K562 (cell line): ENCODE measurements around the gene ERCC1. TPM values are rescaled to one million over a fixed set of nuclear protein-coding genes. Genes with fewer than 3 reads are reported as not detected.

Experiments
- BACH1 ChIP-seq: fragments of 200-800 bp; sonication (Bioruptor generic); IDR thresholded peaks from 2 replicates; pipeline ENCODE4 v1.6.1; 2016; ENCODE audit warnings: missing genetic modification characterization, missing compliant biosample characterization
- CREB3 ChIP-seq: fragments of 450-650 bp; conservative IDR thresholded peaks from 2 replicates; pipeline ENCODE4 v1.6.1; 2016; ENCODE audit warnings: missing genetic modification characterization, low read depth, mild to moderate bottlenecking, missing compliant biosample characterization, moderate library complexity
- HDAC1 ChIP-seq, 2 experiments: fragments of 450-650 bp; IDR thresholded peaks; 2 replicates each; pipeline ENCODE4 v1.6.1; 2016 to 2017; ENCODE audit warnings: inconsistent platforms in 1 of 2, mild to moderate bottlenecking in 1 of 2, moderate library complexity in 1 of 2
- JUN ChIP-seq, 2 experiments: sonication (generic) in 1 of 2; formaldehyde crosslinking in 1 of 2; IDR thresholded peaks; 2 replicates each; pipeline versions ENCODE4 v1.6.1 to v1.8.0; 2012 to 2022; ENCODE audit warnings: borderline replicate concordance in 2 of 2, mild to moderate bottlenecking in 2 of 2, improper control_type of control experiment in 1 of 2, low read depth in 1 of 2, low read length in 1 of 2, missing genetic modification reagents in 1 of 2
- MLX ChIP-seq, 2 experiments: fragments of 450-650 bp in 1 of 2; sonication (generic) in 1 of 2; formaldehyde crosslinking; conservative IDR thresholded peaks; 2 replicates each; pipeline versions ENCODE4 v1.4.0 to v1.8.1; 2020 to 2022; ENCODE audit warnings: mild to moderate bottlenecking in 1 of 2, missing genetic modification reagents in 1 of 2
- SIRT6 ChIP-seq: IDR thresholded peaks from one replicate; pipeline ENCODE4 v1.6.1; 2012; ENCODE audit warnings: low read depth, mild to moderate bottlenecking, control low read depth, inconsistent platforms, low read length, moderate library complexity
- TFAP4 ChIP-seq: sonication (generic); formaldehyde crosslinking; IDR thresholded peaks from 2 replicates; pipeline ENCODE4 v1.8.0; 2022; ENCODE audit warnings: missing genetic modification reagents, mild to moderate bottlenecking, moderate library complexity, borderline replicate concordance
- VEZF1 ChIP-seq: fragments of 200-800 bp; sonication (Bioruptor generic); IDR thresholded peaks from 2 replicates; pipeline ENCODE4 v1.6.1; 2017; ENCODE audit warnings: missing genetic modification characterization, missing compliant biosample characterization
- YY1 ChIP-seq, 3 experiments: IDR thresholded peaks; 2 replicates each; pipeline ENCODE4 v1.6.1; 2011; ENCODE audit warnings: low read length in 2 of 3, mild to moderate bottlenecking in 2 of 3, moderate library complexity in 2 of 3, borderline replicate concordance in 1 of 3, control low read depth in 1 of 3, low read depth in 1 of 3; ENCODE audit not compliant: insufficient read depth in 3 of 3, insufficient replicate concordance in 2 of 3, control insufficient read depth in 1 of 3, insufficient read length in 1 of 3; ENCODE audit errors: extremely low read depth in 1 of 3
- ZBTB12 ChIP-seq: fragments of 250-450 bp; sonication (Bioruptor Pico); IDR thresholded peaks from 2 replicates; pipeline ENCODE4 v1.4.0; 2020
- ZBTB5 ChIP-seq: fragments of 450-650 bp; IDR thresholded peaks from 2 replicates; pipeline ENCODE4 v1.6.1; 2017; ENCODE audit warnings: antibody characterized with exemption
- ZBTB9 ChIP-seq: fragments of 450-650 bp; formaldehyde crosslinking; IDR thresholded peaks from 2 replicates; pipeline ENCODE4 v1.4.0; 2020; ENCODE audit warnings: mild to moderate bottlenecking, moderate library complexity
- ZNF12 ChIP-seq: sonication (generic); formaldehyde crosslinking; IDR thresholded peaks from 2 replicates; pipeline ENCODE4 v1.4.0; 2020; ENCODE audit warnings: mild to moderate bottlenecking, missing genetic modification reagents
- ZNF354B ChIP-seq: fragments of 250-450 bp; sonication (Bioruptor Pico); IDR thresholded peaks from 2 replicates; pipeline ENCODE4 v1.4.0; 2020
- polyA plus RNA-seq, 8 experiments: library from polyadenylated mRNA; depleted of rRNA in 4 of 8; stranded (reverse) in 5 of 8; unstranded in 3 of 8; fragments of >200 nt; fragmentation: Nextera tagmentation in 2 of 8; fragmentation: Illumina TruSeq in 1 of 8; extraction: Ambion mirVana in 2 of 8; extraction: Trizol in 1 of 8; gene quantifications; 2 replicates each; pipeline versions ENCODE4 v1.2.1 to v1.2.3, GENCODE V29; 2011 to 2014; ENCODE audit warnings: inconsistent platforms in 1 of 8, missing spikeins in 1 of 8
- total RNA-seq, 7 experiments: library from RNA; depleted of rRNA in 6 of 7; stranded (reverse); fragments of >200 nt in 6 of 7; fragmentation: Illumina TruSeq in 2 of 7; extraction: Trizol in 2 of 7; gene quantifications; 2 replicates each; pipeline versions ENCODE4 v1.2.1 to v1.2.3, GENCODE V29; 2011 to 2021; ENCODE audit warnings: low replicate concordance in 1 of 7

Gene ERCC1
- total and polyA plus RNA-seq, 9 of the 15 experiments (the other 6 are each of a cell fraction or from before 2014, with no cell fraction given): 9.3 to 92.6 (median 60.0) TPM

GRCh38 chr19:45424191-45425058, 708 bp upstream of the ERCC1 start (continued):
- TF ChIP-seq VEZF1 (CRISPR knock-in tag) (no peak), ZNF12 (peak; percentile 70; the same call in 1 of the 2 replicates), BACH1 (tag) (peak; percentile 69; the same call in 1 of the 2 replicates), MLX (CRISPR knock-in tag; conservative IDR thresholded peaks at IDR 0.05) (no peak), HDAC1 (IDR thresholded peaks at IDR 0.05) (peak; percentile 11 to 42; a peak in 3 of 4 replicates), ZBTB12 (CRISPR knock-in tag) (no peak), YY1 (IDR thresholded peaks at IDR 0.05; ENCODE audit: borderline replicate concordance in 1 of 3, control insufficient read depth in 1 of 3, extremely low read depth in 1 of 3, insufficient read depth in 3 of 3, insufficient read length in 1 of 3, insufficient replicate concordance in 2 of 3, low read depth in 1 of 3, low read length in 2 of 3) (peak in 1 of 3 experiments; percentile 37), TFAP4 (no peak; the same call in 1 of the 2 replicates), CREB3 (tag) (0 out of 2 replicates have a peak, but pooled peaks have one; percentile 20), ZBTB9 (no peak), ZNF354B (no peak), ZBTB5 (peak; percentile 57), SIRT6 (no peak), JUN (IDR thresholded peaks at IDR 0.05; ENCODE audit: borderline replicate concordance, low read depth, low read length) (peak; percentile 94), JUN (CRISPR knock-in tag; IDR thresholded peaks at IDR 0.05; ENCODE audit: borderline replicate concordance) (peak; percentile 59; the same call in 1 of the 2 replicates)
